Mesenchymal stem cell (in vitro differentiated cells and primary cell): Measurements from ENCODE around the gene GABRD.

ENCODE experiments used
- DNase-seq: peaks from one replicate; pipeline ENCODE4 v3.0.0-alpha.2; 2013
- H2AFZ ChIP-seq: one replicate; pipeline ENCODE4 v1.6.1; 2013; ENCODE audit warnings: low read depth, mild to moderate bottlenecking, control low read depth, inconsistent platforms, low read length, moderate library complexity
- H2AK5ac ChIP-seq: 2 replicates; pipeline ENCODE4 v1.6.1; 2013; ENCODE audit warnings: low read length, moderate library complexity, mild to moderate bottlenecking, inconsistent platforms; ENCODE audit not compliant: severe bottlenecking
- H2BK120ac ChIP-seq: one replicate; pipeline ENCODE4 v1.6.1; 2013; ENCODE audit warnings: low read depth, mild to moderate bottlenecking, inconsistent platforms, low read length, moderate library complexity
- H2BK12ac ChIP-seq, 2 experiments: one replicate each; pipeline ENCODE4 v1.6.1; 2013; ENCODE audit warnings: inconsistent platforms in 2 of 2, low read length in 2 of 2, mild to moderate bottlenecking in 2 of 2, moderate library complexity in 2 of 2, control low read depth in 1 of 2
- H2BK15ac ChIP-seq: one replicate; pipeline ENCODE4 v1.6.1; 2013; ENCODE audit warnings: mild to moderate bottlenecking, low read depth, inconsistent platforms; ENCODE audit not compliant: poor library complexity, severe bottlenecking
- H2BK5ac ChIP-seq: 2 replicates; pipeline ENCODE4 v1.6.1; 2013; ENCODE audit warnings: low read depth, mild to moderate bottlenecking, low read length, control low read depth, inconsistent platforms; ENCODE audit not compliant: poor library complexity, severe bottlenecking
- H3K14ac ChIP-seq, 2 experiments: one replicate each; pipeline ENCODE4 v1.6.1; 2013; ENCODE audit warnings: inconsistent platforms in 2 of 2, low read length in 2 of 2, control low read depth in 1 of 2, mild to moderate bottlenecking in 1 of 2, moderate library complexity in 1 of 2
- H3K18ac ChIP-seq, 2 experiments: one replicate each; pipeline ENCODE4 v1.6.1; 2013; ENCODE audit warnings: inconsistent platforms in 2 of 2, low read length in 2 of 2, control low read depth in 1 of 2, low read depth in 1 of 2, mild to moderate bottlenecking in 1 of 2
- H3K23ac ChIP-seq, 2 experiments: one replicate each; pipeline ENCODE4 v1.6.1; 2013; ENCODE audit warnings: inconsistent platforms in 2 of 2, low read length in 2 of 2, mild to moderate bottlenecking in 2 of 2, moderate library complexity in 2 of 2, control low read depth in 1 of 2
- H3K27ac ChIP-seq: 2 replicates; pipeline ENCODE4 v1.5.1; 2013; ENCODE audit warnings: mild to moderate bottlenecking, moderate library complexity, low read length, control low read depth, inconsistent platforms; ENCODE audit not compliant: poor library complexity, severe bottlenecking
- H3K27me3 ChIP-seq, 2 experiments: 2 replicates each; pipeline versions ENCODE4 v1.6.1 to v1.7.0; 2013; ENCODE audit warnings: low read length in 2 of 2, mild to moderate bottlenecking in 2 of 2, moderate library complexity in 2 of 2, control low read depth in 1 of 2, inconsistent platforms in 1 of 2; ENCODE audit not compliant: control insufficient read depth in 1 of 2, insufficient read depth in 1 of 2
- H3K36me3 ChIP-seq, 2 experiments: 2 replicates each; pipeline versions ENCODE4 v1.6.1 to v1.7.0; 2013; ENCODE audit warnings: low read length in 2 of 2, control low read depth in 1 of 2, inconsistent platforms in 1 of 2, low read depth in 1 of 2, mild to moderate bottlenecking in 1 of 2; ENCODE audit not compliant: insufficient read depth in 2 of 2, control insufficient read depth in 1 of 2
- H3K4ac ChIP-seq, 2 experiments: one replicate each; pipeline ENCODE4 v1.6.1; 2013; ENCODE audit warnings: inconsistent platforms in 2 of 2, low read length in 2 of 2, mild to moderate bottlenecking in 2 of 2, moderate library complexity in 2 of 2, control low read depth in 1 of 2, low read depth in 1 of 2
- H3K4me1 ChIP-seq: 2 replicates; pipeline ENCODE4 v1.6.1; 2013; ENCODE audit warnings: low read depth, low read length, control low read depth; ENCODE audit not compliant: control insufficient read depth, insufficient read depth
- H3K4me2 ChIP-seq: 2 replicates; pipeline ENCODE4 v1.6.1; 2013; ENCODE audit warnings: low read length, mild to moderate bottlenecking, inconsistent platforms; ENCODE audit not compliant: poor library complexity, severe bottlenecking
- H3K4me3 ChIP-seq, 2 experiments: 2 replicates each; pipeline versions ENCODE4 v1.5.1 to v1.7.0; 2013; ENCODE audit warnings: low read length in 2 of 2, mild to moderate bottlenecking in 2 of 2, control low read depth in 1 of 2, low read depth in 1 of 2; ENCODE audit not compliant: insufficient read depth in 1 of 2
- H3K79me1 ChIP-seq: replicated peaks from 2 replicates; pipeline ENCODE4 v1.6.1; 2013; ENCODE audit warnings: mild to moderate bottlenecking, control low read depth, low read length, inconsistent platforms; ENCODE audit not compliant: poor library complexity, severe bottlenecking
- H3K9ac ChIP-seq: 2 replicates; pipeline ENCODE4 v1.7.0; 2013; ENCODE audit warnings: mild to moderate bottlenecking, low read length, moderate library complexity
- H3K9me3 ChIP-seq: 2 replicates; pipeline ENCODE4 v1.7.0; 2013; ENCODE audit warnings: mild to moderate bottlenecking, low read length; ENCODE audit not compliant: control insufficient read depth
- H4K8ac ChIP-seq: one replicate; pipeline ENCODE4 v1.6.1; 2013; ENCODE audit warnings: inconsistent platforms, mild to moderate bottlenecking, low read length, moderate library complexity
- H4K91ac ChIP-seq: one replicate; pipeline ENCODE4 v1.6.1; 2013; ENCODE audit warnings: mild to moderate bottlenecking, low read length, inconsistent platforms
- WGBS: methylation state at CpG from one replicate; pipeline ENCODE4 v1.1.7; 2013; ENCODE audit warnings: mixed read lengths; 5-methylcytosine and 5-hydroxymethylcytosine counted together

Gene GABRD

GRCh38 chr1:2052054-2052679, 33.0 kb downstream of the GABRD start:
- H4K8ac ChIP-seq, result no peak overlapping the region
- 79% methylated on average over 16 of the region's 16 CpGs for WGBS

DNA sequence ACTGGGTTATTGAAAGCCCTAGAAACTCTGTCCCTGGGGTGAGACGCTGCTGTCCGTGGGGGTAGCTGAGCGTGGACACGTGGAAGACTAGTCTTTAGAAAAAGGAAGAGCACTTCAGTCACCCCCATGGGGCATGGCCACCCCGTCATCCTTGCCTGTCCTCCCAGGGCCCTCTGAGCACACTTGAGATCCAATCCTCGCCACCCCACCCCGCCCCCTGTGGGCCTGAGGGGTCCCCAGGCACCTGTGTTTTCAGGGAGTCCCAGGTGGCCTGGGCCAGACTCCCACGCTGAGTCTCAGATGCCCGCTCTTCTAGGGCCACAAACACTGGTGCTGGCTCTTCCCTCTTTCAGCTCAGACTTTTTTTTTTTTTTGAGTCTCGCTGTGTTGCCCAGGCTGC, 33.6 kb downstream of the GABRD start:
- Histone ChIP-seq H2BK5ac (no peak overlapping the region), H3K4me1 (peaks cover 31% of the 10 kb centered on the region), H3K23ac (no peak overlapping the region), H3K36me3 (peaks cover 0 to 24% of the 10 kb centered on the region in 2 experiments), H2AK5ac (no peak overlapping the region), H3K9me3 (no peaks in the 10 kb centered on the region), H3K27me3 (peaks cover 0 to 48% of the 10 kb centered on the region in 2 experiments), H3K9ac (no peak overlapping the region), H3K27ac (no peak overlapping the region), H3K4ac (no peak overlapping the region), H3K4me2 (no peak overlapping the region), H2BK12ac (no peak overlapping the region), H3K79me1 (peaks cover 38% of the 10 kb centered on the region), H2BK120ac (no peak overlapping the region), H3K18ac (no peak overlapping the region), H2BK15ac (no peak overlapping the region), H4K8ac (no peak overlapping the region), H3K4me3 (no peak overlapping the region), H4K91ac (no peak overlapping the region), H2AFZ (no peak overlapping the region), H3K14ac (no peak overlapping the region)
- WGBS, result 91% methylated on average over 9 of the region's 10 CpGs
- no peak for DNase-seq

More at GRCh38 chr1:2052054-2052679, 33.0 kb downstream of the GABRD start:
- Histone ChIP-seq H3K4me2 (no peak overlapping the region), H3K27ac (no peak overlapping the region), H2BK5ac (no peak overlapping the region), H3K4ac (no peak overlapping the region), H3K4me3 (no peak overlapping the region), H3K9ac (no peak overlapping the region), H4K91ac (no peak overlapping the region), H2BK120ac (no peak overlapping the region), H3K18ac (no peak overlapping the region), H2AFZ (no peak overlapping the region), H2AK5ac (no peak overlapping the region), H3K23ac (no peak overlapping the region), H3K9me3 (no peaks in the 10 kb centered on the region), H3K27me3 (peaks cover 0 to 50% of the 10 kb centered on the region in 2 experiments), H2BK12ac (no peak overlapping the region), H3K36me3 (peaks cover 0 to 20% of the 10 kb centered on the region in 2 experiments), H3K4me1 (peaks cover 31% of the 10 kb centered on the region), H3K79me1 (peaks cover 38% of the 10 kb centered on the region), H3K14ac (no peak overlapping the region), H2BK15ac (no peak overlapping the region)
- DNase-seq, result no peak

DNA sequence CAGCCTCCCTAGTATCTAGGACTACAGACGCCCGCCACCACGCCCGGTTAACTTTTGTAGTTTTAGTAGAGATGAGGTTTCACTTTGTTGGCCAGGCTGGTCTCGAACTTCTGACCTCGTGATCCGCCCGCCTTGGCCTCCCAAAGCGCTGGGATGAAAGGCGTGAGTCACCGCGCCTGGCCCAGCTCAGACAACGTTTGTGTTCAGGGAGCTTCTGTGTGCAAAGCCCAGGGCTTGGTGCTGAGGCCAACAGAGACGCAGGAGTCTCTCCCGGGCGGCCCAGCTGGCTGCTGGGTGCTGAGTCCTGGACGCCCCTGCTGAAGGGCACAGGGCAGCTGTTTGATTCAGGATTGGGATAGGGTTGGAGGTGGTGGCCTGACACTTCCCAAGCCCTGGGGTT, 34.1 kb downstream of the GABRD start:
- Histone ChIP-seq H3K4ac (no peak overlapping the region), H3K23ac (no peak overlapping the region), H2BK15ac (no peak overlapping the region), H3K18ac (no peak overlapping the region), H3K9me3 (no peaks in the 10 kb centered on the region), H3K9ac (no peak overlapping the region), H3K79me1 (peaks cover 38% of the 10 kb centered on the region), H3K4me2 (no peak overlapping the region), H3K36me3 (peaks cover 0 to 24% of the 10 kb centered on the region in 2 experiments), H3K27me3 (peaks cover 0 to 43% of the 10 kb centered on the region in 2 experiments), H2BK120ac (no peak overlapping the region), H3K4me1 (peaks cover 31% of the 10 kb centered on the region), H2AK5ac (no peak overlapping the region), H4K91ac (no peak overlapping the region), H3K27ac (no peak overlapping the region), H3K4me3 (no peak overlapping the region), H3K14ac (no peak overlapping the region), H2BK5ac (no peak overlapping the region), H2BK12ac (no peak overlapping the region), H2AFZ (no peak overlapping the region), H4K8ac (no peak overlapping the region)
- WGBS, result 87% methylated on average over 17 of the region's 17 CpGs
- no peak for DNase-seq

- Histone ChIP-seq H3K9me3 (no peaks in the 10 kb centered on the region), H3K9ac (no peak overlapping the region), H3K4me3 (no peak overlapping the region), H4K8ac (no peak overlapping the region), H3K79me1 (peaks cover 38% of the 10 kb centered on the region), H2BK12ac (no peak overlapping the region), H3K27ac (no peak overlapping the region), H3K27me3 (peaks cover 0 to 38% of the 10 kb centered on the region in 2 experiments), H3K14ac (no peak overlapping the region), H3K4ac (no peak overlapping the region), H3K4me1 (peaks cover 31% of the 10 kb centered on the region), H4K91ac (no peak overlapping the region), H3K36me3 (peaks cover 0 to 24% of the 10 kb centered on the region in 2 experiments), H2BK15ac (no peak overlapping the region), H2BK120ac (no peak overlapping the region), H3K18ac (no peak overlapping the region), H2BK5ac (no peak overlapping the region), H3K23ac (no peak overlapping the region), H2AK5ac (no peak overlapping the region), H2AFZ (no peak overlapping the region), H3K4me2 (no peak overlapping the region)
- DNase-seq, result no peak
- WGBS, result 89% methylated on average over 10 of the region's 12 CpGs
Observed at GRCh38 chr1:2053784-2054376, 34.7 kb downstream of the GABRD start.
